ENCODE measurements around the gene ADAMTS10. TPM values are rescaled to one million over a fixed set of nuclear protein-coding genes. Genes with fewer than 3 reads are reported as not detected.

Gene ADAMTS10
- total and polyA plus RNA-seq, 2 of the 13 experiments (the other 11 are each of a cell fraction or from before 2014, with no cell fraction given): 0.49 to 1.7 TPM

GRCh38 chr19:8635422-8635821 is 24.9 kb upstream of the ADAMTS10 start (continued):
- TF ChIP-seq, protein P1, sequence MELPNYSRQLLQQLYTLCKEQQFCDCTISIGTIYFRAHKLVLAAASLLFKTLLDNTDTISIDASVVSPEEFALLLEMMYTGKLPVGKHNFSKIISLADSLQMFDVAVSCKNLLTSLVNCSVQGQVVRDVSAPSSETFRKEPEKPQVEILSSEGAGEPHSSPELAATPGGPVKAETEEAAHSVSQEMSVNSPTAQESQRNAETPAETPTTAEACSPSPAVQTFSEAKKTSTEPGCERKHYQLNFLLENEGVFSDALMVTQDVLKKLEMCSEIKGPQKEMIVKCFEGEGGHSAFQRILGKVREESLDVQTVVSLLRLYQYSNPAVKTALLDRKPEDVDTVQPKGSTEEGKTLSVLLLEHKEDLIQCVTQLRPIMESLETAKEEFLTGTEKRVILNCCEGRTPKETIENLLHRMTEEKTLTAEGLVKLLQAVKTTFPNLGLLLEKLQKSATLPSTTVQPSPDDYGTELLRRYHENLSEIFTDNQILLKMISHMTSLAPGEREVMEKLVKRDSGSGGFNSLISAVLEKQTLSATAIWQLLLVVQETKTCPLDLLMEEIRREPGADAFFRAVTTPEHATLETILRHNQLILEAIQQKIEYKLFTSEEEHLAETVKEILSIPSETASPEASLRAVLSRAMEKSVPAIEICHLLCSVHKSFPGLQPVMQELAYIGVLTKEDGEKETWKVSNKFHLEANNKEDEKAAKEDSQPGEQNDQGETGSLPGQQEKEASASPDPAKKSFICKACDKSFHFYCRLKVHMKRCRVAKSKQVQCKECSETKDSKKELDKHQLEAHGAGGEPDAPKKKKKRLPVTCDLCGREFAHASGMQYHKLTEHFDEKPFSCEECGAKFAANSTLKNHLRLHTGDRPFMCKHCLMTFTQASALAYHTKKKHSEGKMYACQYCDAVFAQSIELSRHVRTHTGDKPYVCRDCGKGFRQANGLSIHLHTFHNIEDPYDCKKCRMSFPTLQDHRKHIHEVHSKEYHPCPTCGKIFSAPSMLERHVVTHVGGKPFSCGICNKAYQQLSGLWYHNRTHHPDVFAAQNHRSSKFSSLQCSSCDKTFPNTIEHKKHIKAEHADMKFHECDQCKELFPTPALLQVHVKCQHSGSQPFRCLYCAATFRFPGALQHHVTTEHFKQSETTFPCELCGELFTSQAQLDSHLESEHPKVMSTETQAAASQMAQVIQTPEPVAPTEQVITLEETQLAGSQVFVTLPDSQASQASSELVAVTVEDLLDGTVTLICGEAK (IDR thresholded peaks at IDR 0.05): no peak
- TF ChIP-seq, protein P1 (CRISPR knock-in tag; IDR thresholded peaks at IDR 0.05): no peak
- TF ChIP-seq DNMT3B (CRISPR knock-in tag; conservative IDR thresholded peaks at IDR 0.05) (no peak), GABPA (IDR thresholded peaks at IDR 0.05; ENCODE audit: low read depth, low read length) (no peak), GABPA (CRISPR knock-in tag; IDR thresholded peaks at IDR 0.05; ENCODE audit: low read depth) (no peak), ZNF672 (CRISPR knock-in tag; IDR thresholded peaks at IDR 0.05) (no peak)

Data from HepG2 (cell line).